ENCODE results near the gene CCDC73. TPM values are rescaled to one million over a fixed set of nuclear protein-coding genes. Genes with fewer than 3 reads are reported as not detected.

CCDC73 gene
- total RNA-seq, 1 experiment from 2014 or later = 0.04 TPM

DNA sequence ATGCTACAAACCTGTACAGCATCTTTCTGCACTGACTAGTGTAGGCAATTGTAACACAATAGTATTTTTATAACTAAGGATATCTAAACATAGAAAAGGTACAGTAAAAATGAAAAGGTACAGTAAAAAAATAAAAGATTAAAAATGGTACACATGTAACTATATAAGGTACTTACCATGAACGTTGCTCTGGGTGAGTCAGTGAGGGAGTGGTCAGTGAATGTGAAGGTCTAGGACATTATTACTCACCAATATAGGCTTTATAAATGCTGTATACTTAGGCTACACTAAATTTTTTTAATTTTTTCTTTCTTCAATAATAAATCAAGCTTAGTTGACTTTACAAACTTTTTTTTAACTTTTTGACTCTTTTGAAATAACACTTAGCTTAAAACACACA is 150.9 kb downstream of the CCDC73 start:
- Histone ChIP-seq H3K4me2 (ENCODE audit: insufficient read depth, insufficient read length, low read length) (no peak overlapping the region), H3K9ac (ENCODE audit: extremely low read depth, insufficient read length, low read length) (no peak overlapping the region), H3K56ac (ENCODE audit: insufficient read length, low read depth, low read length) (no peak overlapping the region), H4K91ac (ENCODE audit: insufficient read length, low read depth, low read length) (no peak overlapping the region), H3K4me1 (ENCODE audit: insufficient read depth, low read length) (no peaks in the 10 kb centered on the region), H3K79me2 (ENCODE audit: insufficient read depth, low read length) (no peaks in the 10 kb centered on the region), H2BK12ac (ENCODE audit: insufficient read length, low read depth, low read length) (no peak overlapping the region), H3K79me1 (ENCODE audit: insufficient read depth, low read depth, low read length, poor library complexity, severe bottlenecking) (no peaks in the 10 kb centered on the region), H2AFZ (ENCODE audit: low read length) (no peak overlapping the region), H2BK15ac (ENCODE audit: low read depth, low read length) (no peak overlapping the region), H4K5ac (ENCODE audit: insufficient read length, low read depth, low read length) (no peak overlapping the region), H3K27ac (ENCODE audit: insufficient read length, low read depth, low read length) (no peak overlapping the region), H3K4ac (ENCODE audit: low read depth, low read length) (no peak overlapping the region), H3K18ac (ENCODE audit: insufficient read length, low read depth, low read length) (no peak overlapping the region), H3K27me3 (ENCODE audit: insufficient read depth, low read length) (no peaks in the 10 kb centered on the region), H4K8ac (replicated peaks; ENCODE audit: insufficient read length, low read depth, low read length) (no peak overlapping the region), H2BK5ac (ENCODE audit: insufficient read length, low read length) (no peak overlapping the region), H3T11ph (ENCODE audit: low read length) (no peak overlapping the region), H3K23ac (ENCODE audit: insufficient read length, low read depth, low read length) (no peak overlapping the region), H3K14ac (ENCODE audit: insufficient read depth, low read length) (no peak overlapping the region), H3K9me3 (ENCODE audit: control insufficient read depth, low read depth, low read length) (no peaks in the 10 kb centered on the region), H4K20me1 (ENCODE audit: control insufficient read depth, insufficient read depth, insufficient read length) (no peaks in the 10 kb centered on the region), H2BK20ac (ENCODE audit: low read depth, low read length, poor library complexity, severe bottlenecking) (no peak overlapping the region), H2AK5ac (ENCODE audit: insufficient read length, low read length) (no peak overlapping the region), H2BK120ac (ENCODE audit: low read depth, low read length, poor library complexity, severe bottlenecking) (no peak overlapping the region), H3K23me2 (ENCODE audit: insufficient read length, low read depth, low read length, poor library complexity, severe bottlenecking) (no peaks in the 10 kb centered on the region)
- TF ChIP-seq, protein P1, sequence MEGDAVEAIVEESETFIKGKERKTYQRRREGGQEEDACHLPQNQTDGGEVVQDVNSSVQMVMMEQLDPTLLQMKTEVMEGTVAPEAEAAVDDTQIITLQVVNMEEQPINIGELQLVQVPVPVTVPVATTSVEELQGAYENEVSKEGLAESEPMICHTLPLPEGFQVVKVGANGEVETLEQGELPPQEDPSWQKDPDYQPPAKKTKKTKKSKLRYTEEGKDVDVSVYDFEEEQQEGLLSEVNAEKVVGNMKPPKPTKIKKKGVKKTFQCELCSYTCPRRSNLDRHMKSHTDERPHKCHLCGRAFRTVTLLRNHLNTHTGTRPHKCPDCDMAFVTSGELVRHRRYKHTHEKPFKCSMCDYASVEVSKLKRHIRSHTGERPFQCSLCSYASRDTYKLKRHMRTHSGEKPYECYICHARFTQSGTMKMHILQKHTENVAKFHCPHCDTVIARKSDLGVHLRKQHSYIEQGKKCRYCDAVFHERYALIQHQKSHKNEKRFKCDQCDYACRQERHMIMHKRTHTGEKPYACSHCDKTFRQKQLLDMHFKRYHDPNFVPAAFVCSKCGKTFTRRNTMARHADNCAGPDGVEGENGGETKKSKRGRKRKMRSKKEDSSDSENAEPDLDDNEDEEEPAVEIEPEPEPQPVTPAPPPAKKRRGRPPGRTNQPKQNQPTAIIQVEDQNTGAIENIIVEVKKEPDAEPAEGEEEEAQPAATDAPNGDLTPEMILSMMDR (conservative IDR thresholded peaks at IDR 0.05) = no peak
- Mint-ChIP-seq H3K27me3 (ENCODE audit: low read depth) (no peaks in the 10 kb centered on the region), H3K4me3 (no peak overlapping the region), H3K4me1 (no peaks in the 10 kb centered on the region), H3K27ac (no peak overlapping the region), H3K36me3 (ENCODE audit: insufficient read depth in 1 of 3, low read depth in 3 of 3) (no peaks in the 10 kb centered on the region), H3K9me3 (no peaks in the 10 kb centered on the region; a peak in 1 of 5 replicates)
- no peak for DNase-seq
- WGBS (ENCODE audit: extremely low coverage, insufficient read length, low lambda C conversion rate) = no CpG with 5 or more reads among the region's 1 CpG
